Measurements from ENCODE around the gene STARD7.

The STARD7 gene

GRCh38 chr2:96245609-96246390 is 37.2 kb upstream of the STARD7 start:
- Mint-ChIP-seq H3K9me3 (no peaks in the 10 kb centered on the region), H3K27me3 (no peaks in the 10 kb centered on the region), H3K27ac (peak overlapping the region; percentile 79 to 86), H3K4me3 (no peak overlapping the region), H3K36me3 (ENCODE audit: insufficient read depth) (peaks cover 8% of the 10 kb centered on the region), H3K4me1 (ENCODE audit: low read depth in 2 of 2) (peaks cover 26 to 34% of the 10 kb centered on the region in 2 donors)
- ATAC-seq (replicated peaks) (no peak), DNase-seq (no peak)

- DNase-seq (no peak), ATAC-seq (replicated peaks) (no peak)
- Mint-ChIP-seq H3K27ac (no peak overlapping the region), H3K4me1 (ENCODE audit: low read depth in 2 of 2) (peaks cover 19 to 27% of the 10 kb centered on the region in 2 donors), H3K27me3 (no peaks in the 10 kb centered on the region), H3K36me3 (ENCODE audit: insufficient read depth) (peaks cover 3% of the 10 kb centered on the region), H3K4me3 (no peak overlapping the region), H3K9me3 (no peaks in the 10 kb centered on the region)
Measured at GRCh38 chr2:96243843-96244242, 35.2 kb upstream of the STARD7 start.

- H3K27ac Mint-ChIP-seq, result peak overlapping the region; percentile 95 to 98
- peaks cover 3% of the 10 kb centered on the region for H3K36me3 Mint-ChIP-seq (ENCODE audit: insufficient read depth)
- DNase-seq, result peak; percentile 22 to 44 (median 38)
- H3K9me3 Mint-ChIP-seq, result no peaks in the 10 kb centered on the region
- peak overlapping the region; percentile 48 to 70 for H3K4me3 Mint-ChIP-seq
- peak; percentile 94 for ATAC-seq (replicated peaks)
- no peaks in the 10 kb centered on the region for H3K27me3 Mint-ChIP-seq
- H3K4me1 Mint-ChIP-seq (ENCODE audit: low read depth in 2 of 2), result peaks cover 19 to 24% of the 10 kb centered on the region in 2 donors
Measured at GRCh38 chr2:96241900-96242611, 33.4 kb upstream of the STARD7 start.

- DNase-seq, result no peak
- no peaks in the 10 kb centered on the region for H3K27me3 Mint-ChIP-seq
- ATAC-seq (replicated peaks), result no peak
- peaks cover 3% of the 10 kb centered on the region for H3K36me3 Mint-ChIP-seq (ENCODE audit: insufficient read depth)
- peak overlapping the region; percentile 48 to 70 for H3K4me3 Mint-ChIP-seq
- H3K27ac Mint-ChIP-seq, result peak overlapping the region; percentile 95 to 98
- H3K4me1 Mint-ChIP-seq (ENCODE audit: low read depth in 2 of 2), result peaks cover 19 to 21% of the 10 kb centered on the region in 2 donors
- H3K9me3 Mint-ChIP-seq, result no peaks in the 10 kb centered on the region
Measured at GRCh38 chr2:96241227-96241626, 32.6 kb upstream of the STARD7 start.

- Mint-ChIP-seq H3K36me3 (ENCODE audit: insufficient read depth) (peaks cover 3% of the 10 kb centered on the region), H3K4me3 (no peak overlapping the region), H3K9me3 (no peaks in the 10 kb centered on the region), H3K27ac (peak overlapping the region; percentile 95 to 98), H3K4me1 (ENCODE audit: low read depth in 2 of 2) (peaks cover 15 to 16% of the 10 kb centered on the region in 2 donors), H3K27me3 (no peaks in the 10 kb centered on the region)
- ATAC-seq (replicated peaks) (no peak), DNase-seq (no peak)
Measured at GRCh38 chr2:96240341-96241038, 31.9 kb upstream of the STARD7 start.

- Mint-ChIP-seq H3K4me3 (no peak overlapping the region), H3K9me3 (no peaks in the 10 kb centered on the region), H3K4me1 (ENCODE audit: low read depth in 2 of 2) (peaks cover 15 to 16% of the 10 kb centered on the region in 2 donors), H3K36me3 (ENCODE audit: insufficient read depth) (peaks cover 3% of the 10 kb centered on the region), H3K27me3 (no peaks in the 10 kb centered on the region), H3K27ac (no peak overlapping the region)
- no peak for ATAC-seq (replicated peaks)
- DNase-seq, result no peak
Measured at GRCh38 chr2:96239745-96240264, 31.2 kb upstream of the STARD7 start.

- DNase-seq (no peak), ATAC-seq (replicated peaks) (no peak)
- no peaks in the 10 kb centered on the region for H3K9me3 Mint-ChIP-seq
Measured at GRCh38 chr2:96239091-96239490, 30.5 kb upstream of the STARD7 start.

GRCh38 chr2:96238266-96238665 is 29.6 kb upstream of the STARD7 start:
- H3K36me3 Mint-ChIP-seq (ENCODE audit: insufficient read depth), result peaks cover 3% of the 10 kb centered on the region
- no peak overlapping the region for H3K4me3 Mint-ChIP-seq
- H3K27me3 Mint-ChIP-seq, result no peaks in the 10 kb centered on the region
- no peak for DNase-seq
- H3K9me3 Mint-ChIP-seq, result no peaks in the 10 kb centered on the region
- H3K27ac Mint-ChIP-seq, result no peak overlapping the region
- ATAC-seq (replicated peaks), result no peak
- H3K4me1 Mint-ChIP-seq (ENCODE audit: low read depth in 2 of 2), result peaks cover 15 to 16% of the 10 kb centered on the region in 2 donors

More at GRCh38 chr2:96239091-96239490, 30.5 kb upstream of the STARD7 start:
- H3K27me3 Mint-ChIP-seq, result no peaks in the 10 kb centered on the region
- H3K4me1 Mint-ChIP-seq (ENCODE audit: low read depth in 2 of 2), result peaks cover 15 to 16% of the 10 kb centered on the region in 2 donors
- peaks cover 3% of the 10 kb centered on the region for H3K36me3 Mint-ChIP-seq (ENCODE audit: insufficient read depth)
- no peak overlapping the region for H3K27ac Mint-ChIP-seq
- no peak overlapping the region for H3K4me3 Mint-ChIP-seq

GRCh38 chr2:96236882-96237281 is 28.3 kb upstream of the STARD7 start:
- no peak overlapping the region for H3K27ac Mint-ChIP-seq
- peaks cover 4% of the 10 kb centered on the region for H3K36me3 Mint-ChIP-seq (ENCODE audit: insufficient read depth)
- ATAC-seq (replicated peaks) (no peak), DNase-seq (no peak)
- H3K9me3 Mint-ChIP-seq, result no peaks in the 10 kb centered on the region
- peaks cover 7 to 10% of the 10 kb centered on the region in 2 donors for H3K4me1 Mint-ChIP-seq (ENCODE audit: low read depth in 2 of 2)
- H3K4me3 Mint-ChIP-seq, result no peak overlapping the region
- H3K27me3 Mint-ChIP-seq, result no peaks in the 10 kb centered on the region

- H3K9me3 Mint-ChIP-seq, result no peaks in the 10 kb centered on the region
- no peak overlapping the region for H3K4me3 Mint-ChIP-seq
- no peak for DNase-seq
- H3K4me1 Mint-ChIP-seq (ENCODE audit: low read depth in 2 of 2), result peaks cover 3 to 4% of the 10 kb centered on the region in 2 donors
- H3K27me3 Mint-ChIP-seq, result no peaks in the 10 kb centered on the region
- no peak for ATAC-seq (replicated peaks)
- H3K27ac Mint-ChIP-seq, result peak overlapping the region in 1 of 2 donors; percentile 49
- peaks cover 3% of the 10 kb centered on the region for H3K36me3 Mint-ChIP-seq (ENCODE audit: insufficient read depth)
Measured at GRCh38 chr2:96233880-96234316, 25.3 kb upstream of the STARD7 start.

GRCh38 chr2:96233436-96233835 is 24.8 kb upstream of the STARD7 start:
- Mint-ChIP-seq H3K27me3 (no peaks in the 10 kb centered on the region), H3K9me3 (no peaks in the 10 kb centered on the region), H3K4me3 (no peak overlapping the region), H3K36me3 (ENCODE audit: insufficient read depth) (peaks cover 3% of the 10 kb centered on the region), H3K27ac (peak overlapping the region in 1 of 2 donors; percentile 49), H3K4me1 (ENCODE audit: low read depth in 2 of 2) (peaks cover 3 to 4% of the 10 kb centered on the region in 2 donors)
- ATAC-seq (replicated peaks), result no peak
- DNase-seq, result no peak

GRCh38 chr2:96231316-96231715 is 22.7 kb upstream of the STARD7 start:
- Mint-ChIP-seq H3K4me1 (ENCODE audit: low read depth in 2 of 2) (peaks cover 2 to 3% of the 10 kb centered on the region in 2 donors), H3K27me3 (no peaks in the 10 kb centered on the region), H3K9me3 (no peaks in the 10 kb centered on the region), H3K36me3 (ENCODE audit: insufficient read depth) (peaks cover 3% of the 10 kb centered on the region), H3K4me3 (no peak overlapping the region), H3K27ac (no peak overlapping the region)
- DNase-seq, result no peak
- no peak for ATAC-seq (replicated peaks)

- Mint-ChIP-seq H3K9me3 (no peaks in the 10 kb centered on the region), H3K4me3 (no peak overlapping the region), H3K4me1 (ENCODE audit: low read depth in 2 of 2) (no peaks in the 10 kb centered on the region), H3K27ac (no peak overlapping the region), H3K27me3 (no peaks in the 10 kb centered on the region), H3K36me3 (ENCODE audit: insufficient read depth) (peaks cover 2% of the 10 kb centered on the region)
- ATAC-seq (replicated peaks) (peak; percentile 26), DNase-seq (no peak)
Measured at GRCh38 chr2:96225016-96225533, 16.4 kb upstream of the STARD7 start.

Data from effector memory CD8-positive, alpha-beta T cell (primary cell).